Neural crest cell (in vitro differentiated cells): Measurements from ENCODE around the gene NRBP1. TPM values are rescaled to one million over a fixed set of nuclear protein-coding genes. Genes with fewer than 3 reads are reported as not detected.

Experiments
- DNase-seq: peaks from one replicate; pipeline ENCODE4 v3.0.0; 2021; ENCODE audit warnings: low read depth, mixed read lengths, low spot score
- H3K27ac Mint-ChIP-seq: one replicate; pipeline ENCODE4 v1.8.0; 2021; ENCODE audit warnings: mild to moderate bottlenecking, mixed read lengths; ENCODE audit not compliant: unreplicated experiment
- H3K27me3 Mint-ChIP-seq: 2 replicates; pipeline ENCODE4 v1.8.0; 2021; ENCODE audit warnings: low read depth, mild to moderate bottlenecking, mixed read lengths
- H3K36me3 Mint-ChIP-seq: 2 replicates; pipeline ENCODE4 v1.8.0; 2021; ENCODE audit warnings: low read depth, mild to moderate bottlenecking, mixed read lengths
- H3K4me1 Mint-ChIP-seq: 2 replicates; pipeline ENCODE4 v1.8.0; 2021; ENCODE audit warnings: mixed read lengths
- H3K4me3 Mint-ChIP-seq: one replicate; pipeline ENCODE4 v1.8.0; 2021; ENCODE audit warnings: mild to moderate bottlenecking, mixed read lengths
- H3K9me3 Mint-ChIP-seq: 2 replicates; pipeline ENCODE4 v1.8.0; 2021; ENCODE audit warnings: mixed read lengths
- CTCF ChIP-seq: fragments of 200-600 bp; sonication (generic); conservative IDR thresholded peaks from 2 replicates; pipeline ENCODE4 v1.5.0; 2021; ENCODE audit warnings: antibody characterized with exemption, mild to moderate bottlenecking
- total RNA-seq: library from RNA; stranded (reverse); gene quantifications from 2 replicates; pipeline ENCODE4 v1.2.1, GENCODE V29; 2021

NRBP1 gene
- total RNA-seq, 1 donor from 2014 or later: 107 TPM

GRCh38 chr2:27427863-27428212 is 593 bp upstream of the NRBP1 start:
- H3K4me1 Mint-ChIP-seq: peaks cover 27% of the 10 kb centered on the region
- peaks cover 5% of the 10 kb centered on the region for H3K36me3 Mint-ChIP-seq
- TF ChIP-seq CTCF: no peak
- DNase-seq: no peak
- no peaks in the 10 kb centered on the region for H3K27me3 Mint-ChIP-seq
- H3K9me3 Mint-ChIP-seq: no peaks in the 10 kb centered on the region
- no peak overlapping the region for H3K27ac Mint-ChIP-seq
- H3K4me3 Mint-ChIP-seq: peak overlapping the region; percentile 96

- peak; percentile 72 for DNase-seq
- Mint-ChIP-seq H3K4me1 (peaks cover 27% of the 10 kb centered on the region), H3K36me3 (peaks cover 13% of the 10 kb centered on the region), H3K27me3 (no peaks in the 10 kb centered on the region), H3K27ac (peak overlapping the region; percentile 97), H3K4me3 (peak overlapping the region; percentile 100), H3K9me3 (no peaks in the 10 kb centered on the region)
- TF ChIP-seq CTCF: no peak
Measured at GRCh38 chr2:27428978-27429541, 629 bp downstream of the NRBP1 start.

GRCh38 chr2:27431395-27431794 is 3.0 kb downstream of the NRBP1 start:
- Mint-ChIP-seq H3K27ac (no peak overlapping the region), H3K27me3 (no peaks in the 10 kb centered on the region), H3K36me3 (peaks cover 23% of the 10 kb centered on the region), H3K4me1 (peaks cover 27% of the 10 kb centered on the region), H3K9me3 (no peaks in the 10 kb centered on the region), H3K4me3 (peak overlapping the region; percentile 80)
- DNase-seq: no peak
- TF ChIP-seq CTCF: no peak

GRCh38 chr2:27435628-27436027 is 7.2 kb downstream of the NRBP1 start:
- DNase-seq: no peak
- no peak for TF ChIP-seq CTCF
- Mint-ChIP-seq H3K27ac (no peak overlapping the region), H3K9me3 (no peaks in the 10 kb centered on the region), H3K27me3 (no peaks in the 10 kb centered on the region), H3K36me3 (peaks cover 33% of the 10 kb centered on the region), H3K4me3 (peak overlapping the region; percentile 29), H3K4me1 (peaks cover 5% of the 10 kb centered on the region)

GRCh38 chr2:27441226-27441926 is 12.9 kb downstream of the NRBP1 start:
- no peak for DNase-seq
- Mint-ChIP-seq H3K4me3 (peak overlapping the region; percentile 19), H3K27ac (no peak overlapping the region), H3K27me3 (no peaks in the 10 kb centered on the region), H3K4me1 (no peaks in the 10 kb centered on the region), H3K36me3 (peaks cover 24% of the 10 kb centered on the region), H3K9me3 (no peaks in the 10 kb centered on the region)
- no peak for TF ChIP-seq CTCF
